Nephron (organoid): Measurements from ENCODE around the gene MICB.

Experiments used
- H3K27ac Mint-ChIP-seq, 3 experiments: 2 replicates each; pipeline ENCODE4 v1.8.0; 2020; ENCODE audit warnings: mixed read lengths in 3 of 3, mild to moderate bottlenecking in 2 of 3, moderate library complexity in 1 of 3
- H3K27me3 Mint-ChIP-seq: 2 replicates; pipeline ENCODE4 v1.8.0; 2021; ENCODE audit warnings: low read depth, mild to moderate bottlenecking, moderate library complexity, mixed read lengths
- H3K36me3 Mint-ChIP-seq: 2 replicates; pipeline ENCODE4 v1.8.0; 2020; ENCODE audit warnings: low read depth, mixed read lengths
- H3K4me1 Mint-ChIP-seq: 2 replicates; pipeline ENCODE4 v1.8.0; 2020; ENCODE audit warnings: mixed read lengths
- H3K4me3 Mint-ChIP-seq, 3 experiments: 2 replicates each; pipeline ENCODE4 v1.8.0; 2020; ENCODE audit warnings: mild to moderate bottlenecking in 3 of 3, mixed read lengths in 3 of 3, moderate library complexity in 2 of 3
- H3K9me3 Mint-ChIP-seq: 2 replicates; pipeline ENCODE4 v1.8.0; 2020; ENCODE audit warnings: mixed read lengths
- CTCF ChIP-seq, 3 experiments: fragments of 200-600 bp; sonication (generic); IDR thresholded peaks; one replicate each; pipeline ENCODE4 v1.5.0; 2021; ENCODE audit warnings: antibody characterized with exemption in 3 of 3; ENCODE audit not compliant: unreplicated experiment in 3 of 3

Gene MICB

GRCh38 chr6:31544676-31545075 is 46.7 kb downstream of the MICB start:
- no peak for TF ChIP-seq CTCF (IDR thresholded peaks at IDR 0.05; ENCODE audit: unreplicated experiment in 3 of 3)
- Mint-ChIP-seq H3K4me3 (peak overlapping the region; percentile 50 to 70 (median 54)), H3K36me3 (peaks cover 27% of the 10 kb centered on the region), H3K27ac (peak overlapping the region in 2 of 3 experiments; percentile 3 to 30), H3K4me1 (peaks cover 48% of the 10 kb centered on the region), H3K27me3 (no peaks in the 10 kb centered on the region), H3K9me3 (no peaks in the 10 kb centered on the region)

- TF ChIP-seq CTCF (IDR thresholded peaks at IDR 0.05; ENCODE audit: unreplicated experiment in 3 of 3): no peak
- Mint-ChIP-seq H3K36me3 (peaks cover 24% of the 10 kb centered on the region), H3K9me3 (no peaks in the 10 kb centered on the region), H3K4me3 (peak overlapping the region; percentile 83 to 89 (median 84)), H3K27me3 (no peaks in the 10 kb centered on the region), H3K27ac (peak overlapping the region in 2 of 3 experiments; percentile 5 to 48), H3K4me1 (peaks cover 41% of the 10 kb centered on the region)
These were observed 47.3 kb downstream of the MICB start for GRCh38 chr6:31545291-31545690.

- Mint-ChIP-seq H3K9me3 (no peaks in the 10 kb centered on the region), H3K27me3 (no peaks in the 10 kb centered on the region), H3K4me1 (peaks cover 34% of the 10 kb centered on the region), H3K36me3 (peaks cover 23% of the 10 kb centered on the region), H3K27ac (peak within 1 kb of the TSS; percentile 29 to 89 (median 77)), H3K4me3 (peak within 1 kb of the TSS; percentile 83 to 89 (median 84))
- TF ChIP-seq CTCF (IDR thresholded peaks at IDR 0.05; ENCODE audit: unreplicated experiment in 3 of 3): peak; percentile 92 to 98 (median 95)
These were observed 48.5 kb downstream of the MICB start, which contains the start of gene ATP6V1G2 for GRCh38 chr6:31546339-31546957. Gene ATP6V1G2 (minus strand): TSS chr6:31546608. CDS start chr6:31546559, 49 bp downstream.

- peak in 1 of 3 experiments; percentile 22 for TF ChIP-seq CTCF (IDR thresholded peaks at IDR 0.05; ENCODE audit: unreplicated experiment in 3 of 3)
- no peaks in the 10 kb centered on the region for H3K9me3 Mint-ChIP-seq
These were observed 49.2 kb downstream of the MICB start, which contains the start of gene NFKBIL1 for GRCh38 chr6:31546958-31547726. Gene NFKBIL1 (plus strand): TSS chr6:31547608. CDS start chr6:31547695, 87 bp downstream.

GRCh38 chr6:31547727-31548543 is 50.0 kb downstream of the MICB start:
- H3K4me1 Mint-ChIP-seq: peaks cover 34% of the 10 kb centered on the region

More at GRCh38 chr6:31546958-31547726, 49.2 kb downstream of the MICB start, which contains the start of gene NFKBIL1:
- Mint-ChIP-seq H3K4me1 (peaks cover 34% of the 10 kb centered on the region), H3K27ac (peak within 1 kb of the TSS; percentile 29 to 89 (median 77)), H3K4me3 (peak within 1 kb of the TSS; percentile 83 to 89 (median 84)), H3K36me3 (peaks cover 24% of the 10 kb centered on the region), H3K27me3 (no peaks in the 10 kb centered on the region)

More at GRCh38 chr6:31547727-31548543, 50.0 kb downstream of the MICB start:
- Mint-ChIP-seq H3K9me3 (no peaks in the 10 kb centered on the region), H3K27ac (peak overlapping the region; percentile 29 to 89 (median 77)), H3K27me3 (no peaks in the 10 kb centered on the region), H3K4me3 (peak overlapping the region; percentile 83 to 89 (median 84)), H3K36me3 (peaks cover 24% of the 10 kb centered on the region)
- no peak for TF ChIP-seq CTCF (IDR thresholded peaks at IDR 0.05; ENCODE audit: unreplicated experiment in 3 of 3)
